CD4-positive, alpha-beta T cell treated with Interferon alpha-2 for 1 hour (primary cell): ENCODE results near the gene SAE1.

Experiments used
- DNase-seq, 2 donors: peaks; one replicate each; pipeline ENCODE4 v3.0.0-alpha.2; 2020 to 2022

The SAE1 gene

GRCh38 chr19:47225746-47226425 lies 95.3 kb downstream of the SAE1 start:
- DNase-seq = peak; percentile 89 to 94

GRCh38 chr19:47226426-47227351 lies 96.1 kb downstream of the SAE1 start:
- peak; percentile 77 to 80 for DNase-seq

- peak; percentile 70 for DNase-seq
Measured at GRCh38 chr19:47227352-47228167, 96.9 kb downstream of the SAE1 start.

- DNase-seq = peak; percentile 44 to 59
Measured at GRCh38 chr19:47228168-47228936, 97.7 kb downstream of the SAE1 start.

- DNase-seq = peak; percentile 39 to 67
Measured at GRCh38 chr19:47228937-47229675, 98.5 kb downstream of the SAE1 start.

GRCh38 chr19:47229676-47230053 lies 99.0 kb downstream of the SAE1 start:
- DNase-seq = peak in 1 of 2 donors; percentile 44

GRCh38 chr19:47230054-47230920 lies 99.7 kb downstream of the SAE1 start:
- peak; percentile 84 to 90 for DNase-seq

GRCh38 chr19:47230921-47231214 lies 100.2 kb downstream of the SAE1 start, which contains the start of gene BBC3:
Gene BBC3 (minus strand): TSS chr19:47231199. CDS start chr19:47228431, 2,768 bp downstream.
- DNase-seq = no peak

- peak; percentile 92 to 96 for DNase-seq
Measured at GRCh38 chr19:47231215-47232054, 100.8 kb downstream of the SAE1 start.

- DNase-seq = no peak
Measured at GRCh38 chr19:47232422-47233211, 102.0 kb downstream of the SAE1 start.

GRCh38 chr19:47236072-47236675 lies 105.5 kb downstream of the SAE1 start:
- DNase-seq = no peak

- DNase-seq = no peak
Measured at GRCh38 chr19:47239152-47239551, 108.5 kb downstream of the SAE1 start.

- peak; percentile 71 to 88 for DNase-seq
Measured at GRCh38 chr19:47239610-47240296, 109.1 kb downstream of the SAE1 start.

GRCh38 chr19:47240556-47240955 lies 109.9 kb downstream of the SAE1 start:
- DNase-seq = no peak

- peak; percentile 90 to 94 for DNase-seq
Measured at GRCh38 chr19:47240996-47241918, 110.6 kb downstream of the SAE1 start.

- DNase-seq = peak in 1 of 2 donors; percentile 35
Measured at GRCh38 chr19:47241919-47242577, 111.4 kb downstream of the SAE1 start.
